NCI-H748 (cell line): Measurements from ENCODE around the gene PPP1R26.

Experiments used
- DNase-seq: peaks from one replicate; lab custom pipeline; 2025; ENCODE audit not compliant: unreplicated experiment; lab: John Stamatoyannopoulos, UW

The PPP1R26 gene

DNA sequence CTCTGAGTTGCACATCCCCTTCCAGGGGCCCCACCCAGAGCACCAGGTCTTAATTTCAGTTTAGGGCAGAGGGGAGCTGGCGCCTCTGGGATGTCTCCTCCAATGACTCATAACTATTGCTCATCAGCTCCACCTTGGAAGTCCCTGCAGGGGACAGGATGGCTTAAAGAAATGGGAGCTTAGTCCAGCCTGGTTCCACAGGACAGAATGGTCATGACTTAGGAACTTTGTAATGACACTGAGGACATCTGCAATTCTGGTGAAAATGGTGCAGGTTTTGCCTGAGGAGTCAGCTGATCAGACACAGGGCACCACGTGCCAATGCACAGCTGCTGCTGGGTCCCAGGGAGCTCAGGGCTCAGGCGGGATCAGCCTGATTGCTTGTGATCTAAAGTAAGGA, 16.4 kb upstream of the PPP1R26 start:
- no peak for DNase-seq

DNA sequence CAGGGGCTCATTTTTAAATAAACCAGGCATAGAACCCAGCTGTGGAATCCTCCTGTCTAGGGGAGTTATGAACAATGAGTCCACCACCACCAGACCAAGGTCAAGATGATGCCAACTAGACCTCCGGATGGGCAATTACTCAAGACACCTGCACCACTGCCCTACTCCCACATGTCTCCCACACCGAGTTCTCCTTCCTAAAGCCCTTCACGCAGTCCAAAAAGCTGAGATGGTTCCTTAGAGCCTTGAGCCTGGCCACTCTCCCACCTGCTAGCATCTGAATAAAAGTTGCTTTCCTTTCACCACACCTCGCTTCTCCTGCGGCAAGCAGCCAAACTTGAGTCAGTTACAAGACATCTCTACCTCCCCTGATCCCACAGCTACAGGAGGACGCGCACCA, 15.4 kb upstream of the PPP1R26 start:
- no peak for DNase-seq

DNA sequence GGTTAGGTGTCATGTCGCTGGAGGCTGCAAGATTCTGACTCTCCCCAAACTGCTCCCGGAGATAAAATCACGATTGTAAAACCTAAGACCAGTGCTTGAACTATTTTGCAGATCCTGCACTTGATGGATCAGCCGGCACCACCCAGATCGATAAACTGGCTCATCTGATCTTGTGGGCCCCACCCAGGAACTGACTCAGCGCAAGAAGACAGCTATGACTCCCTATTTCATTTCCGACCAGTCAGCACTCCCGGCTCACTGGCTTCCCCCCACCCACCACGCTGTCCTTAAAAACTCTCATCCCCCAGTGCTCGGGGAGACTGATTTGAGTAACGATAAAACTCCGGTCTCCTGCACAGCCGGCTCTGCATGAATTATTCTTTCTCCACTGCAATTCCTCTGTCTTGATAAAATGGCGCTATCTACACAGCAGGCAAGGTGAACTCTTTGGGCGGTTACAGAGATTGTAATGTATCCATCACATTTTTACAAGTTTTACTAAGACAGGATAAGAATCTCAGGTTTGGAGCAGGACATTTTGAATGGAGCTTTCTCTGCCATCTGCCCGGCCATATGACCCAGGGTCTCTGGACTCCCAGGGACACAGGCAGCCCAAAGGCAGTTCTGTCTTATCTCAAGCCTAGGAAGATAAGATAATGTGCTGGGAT, 10.6 kb upstream of the PPP1R26 start:
- DNase-seq, result no peak

DNA sequence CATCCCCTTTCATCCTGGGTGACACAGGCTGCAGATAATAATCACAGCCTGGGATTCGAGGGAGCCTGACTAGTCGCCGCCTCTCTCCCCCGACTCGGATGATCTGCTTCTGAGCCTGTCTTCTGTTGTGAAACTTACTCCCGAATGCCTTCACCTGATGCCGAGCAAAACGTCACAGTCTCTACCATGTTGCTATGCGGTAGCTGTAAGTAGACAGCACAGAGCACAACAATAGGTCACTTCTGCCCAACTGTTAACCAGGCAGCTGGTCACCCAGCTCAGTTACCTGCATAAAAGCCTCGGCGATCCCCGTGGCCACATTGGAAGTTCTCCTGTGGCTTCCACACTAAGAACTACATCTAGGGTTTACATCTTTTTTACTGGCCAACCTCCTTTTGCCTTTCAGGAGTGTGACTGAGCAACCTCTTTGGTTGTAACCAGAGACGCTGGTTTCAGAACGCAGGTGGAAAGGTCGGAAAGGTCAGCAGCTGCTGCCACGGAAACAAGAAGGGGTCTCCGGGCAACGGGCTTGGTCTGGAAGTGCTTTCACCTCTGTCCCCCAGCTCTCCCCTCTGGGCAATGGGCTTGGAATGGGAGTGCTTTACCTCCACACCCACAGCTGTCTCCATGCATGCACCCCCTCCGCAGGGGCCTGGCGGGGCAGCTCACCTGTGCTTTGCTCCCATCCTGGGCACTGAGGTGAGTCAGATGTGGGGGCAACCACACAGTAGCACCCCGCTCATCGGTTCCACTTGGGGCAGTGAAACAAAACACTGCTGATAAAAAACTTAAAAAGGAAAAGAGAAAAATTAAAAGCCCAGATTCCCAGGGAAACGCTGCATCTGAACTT, 7.6 kb upstream of the PPP1R26 start:
- DNase-seq, result peak; percentile 77

DNA sequence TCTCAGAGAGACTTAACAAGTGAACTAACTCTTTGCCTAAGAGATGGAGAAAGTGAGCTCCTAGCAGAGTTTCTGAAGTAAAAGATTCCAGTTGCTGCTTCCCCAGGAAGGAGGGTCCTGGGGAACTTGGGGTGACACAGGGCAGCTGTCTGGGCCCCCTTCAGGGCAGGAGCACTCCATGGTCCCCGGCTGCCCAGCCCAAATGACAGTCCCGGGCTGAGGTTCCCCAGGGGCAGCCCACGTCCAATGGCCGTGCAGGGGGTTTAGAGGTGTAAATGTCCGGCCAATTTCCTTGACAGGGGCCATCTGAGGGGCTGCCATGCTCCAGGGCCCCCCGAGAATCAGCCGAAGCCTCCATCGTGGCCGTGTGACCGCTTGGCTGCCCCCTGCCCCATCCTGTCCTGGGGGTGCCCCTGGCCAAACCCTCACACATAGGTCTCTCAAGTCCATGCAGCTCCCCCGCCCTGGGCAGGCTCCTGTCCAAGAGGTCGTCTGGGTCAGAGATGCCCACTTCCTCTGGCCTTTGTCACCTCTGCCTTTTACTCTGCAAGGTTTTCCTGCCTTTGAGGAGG, 5.5 kb upstream of the PPP1R26 start:
- DNase-seq, result no peak

DNA sequence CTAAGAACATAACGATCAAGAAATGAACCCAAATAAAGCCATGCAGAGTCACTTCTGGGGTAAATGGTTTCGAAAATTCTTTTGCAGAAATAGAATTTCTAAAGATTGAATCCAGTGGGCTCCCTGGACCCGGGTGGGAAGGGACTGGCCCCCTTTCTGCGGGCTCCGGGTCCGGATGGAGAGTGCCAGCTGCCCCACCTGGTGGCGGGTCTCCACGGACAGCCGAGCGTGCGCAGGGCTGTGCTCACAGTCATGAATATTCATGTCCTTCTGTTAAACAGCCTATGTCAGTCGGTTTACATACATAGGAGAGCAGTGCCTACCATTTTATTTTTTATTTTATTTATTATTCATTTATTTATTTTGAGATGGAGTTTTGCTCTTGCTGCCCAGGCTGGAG, 4.7 kb upstream of the PPP1R26 start:
- peak; percentile 57 for DNase-seq

DNA sequence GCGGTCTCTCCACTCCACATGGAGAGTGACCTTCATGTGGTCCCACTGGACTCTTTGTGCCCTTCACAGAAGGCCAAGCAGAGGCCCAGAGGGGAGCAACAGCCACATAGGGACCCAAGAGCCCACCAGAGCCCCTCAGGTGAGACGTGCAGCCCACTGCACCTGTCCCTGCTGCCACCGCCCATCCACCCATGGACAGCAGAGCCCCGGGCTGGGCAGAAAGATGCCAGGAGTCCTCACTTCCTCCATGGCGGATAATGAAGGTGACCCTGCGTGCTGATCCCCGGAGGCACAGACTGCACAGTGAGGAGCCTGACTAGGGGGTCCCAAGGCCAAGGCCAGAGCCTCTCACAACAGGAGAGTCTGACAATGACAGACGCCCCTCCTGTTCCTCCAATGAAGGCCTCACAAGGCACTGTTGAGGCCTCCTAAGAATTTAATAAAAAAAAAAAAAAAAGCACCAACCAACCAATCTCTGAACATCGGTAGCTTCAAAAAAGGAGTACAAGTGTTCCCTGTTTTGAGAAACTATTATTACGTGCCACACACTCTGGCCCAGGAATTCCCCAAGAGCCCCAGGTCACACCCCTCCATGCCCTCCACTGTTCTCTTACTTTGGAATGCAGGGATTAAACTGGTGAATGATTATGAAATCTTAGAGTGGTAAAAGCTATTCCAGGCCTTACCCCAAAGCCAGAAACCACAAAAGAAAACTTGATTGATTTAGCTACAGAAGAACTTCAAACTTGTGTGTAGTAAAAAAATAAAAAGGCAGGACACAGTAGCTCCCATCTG, 2.8 kb upstream of the PPP1R26 start:
- no peak for DNase-seq

DNA sequence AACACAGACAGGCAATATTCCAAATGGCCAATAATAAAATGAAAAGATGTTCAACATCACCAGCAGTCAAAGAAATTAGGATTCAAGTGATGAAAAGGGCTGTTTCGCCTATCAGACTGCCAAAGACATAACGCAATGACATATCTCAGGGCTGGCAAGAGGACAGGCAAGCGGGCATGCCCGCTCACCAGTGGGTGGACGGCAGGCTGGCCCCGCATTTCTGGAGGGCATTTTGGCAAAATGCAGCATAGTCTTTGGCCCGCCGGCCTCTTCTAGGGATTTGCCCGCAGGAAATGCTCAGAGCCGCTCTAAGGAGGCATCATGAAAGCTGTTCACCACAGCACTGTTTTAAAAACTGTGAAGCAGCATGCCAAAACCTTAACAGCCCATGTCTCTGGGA, 1.4 kb upstream of the PPP1R26 start:
- no peak for DNase-seq

DNA sequence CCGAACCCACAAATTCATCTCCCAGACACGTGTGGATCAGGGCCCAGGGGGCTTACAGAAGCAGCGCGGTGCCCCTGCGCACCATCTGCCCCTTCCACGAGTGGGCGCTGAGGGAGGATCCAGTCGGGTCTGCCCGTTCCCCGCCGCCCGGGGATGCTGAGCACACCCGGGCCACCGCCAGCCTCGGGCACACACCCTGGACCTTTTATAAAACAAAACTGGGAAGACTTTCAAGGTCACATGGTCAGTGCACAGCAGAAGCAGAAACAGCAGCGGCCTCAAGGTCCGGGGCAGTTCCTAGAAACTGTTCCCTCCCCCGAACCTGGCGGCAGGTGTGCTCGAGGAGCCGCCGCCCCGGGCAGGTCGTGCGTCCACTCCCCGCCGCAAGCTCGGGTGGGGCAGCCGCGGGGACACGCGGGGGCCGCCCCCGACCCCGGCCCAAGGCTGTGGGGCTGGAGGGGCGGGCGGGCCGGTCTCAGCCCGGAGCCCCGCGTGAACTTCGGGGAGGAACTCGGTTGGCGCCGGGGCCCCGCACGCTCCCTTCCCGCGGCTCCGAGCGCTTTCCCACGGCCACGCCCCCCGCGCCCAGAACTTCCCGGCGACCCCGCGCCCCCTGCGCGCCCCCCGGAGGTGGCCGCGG, 633 bp upstream of the PPP1R26 start:
- DNase-seq, result peak; percentile 63

DNA sequence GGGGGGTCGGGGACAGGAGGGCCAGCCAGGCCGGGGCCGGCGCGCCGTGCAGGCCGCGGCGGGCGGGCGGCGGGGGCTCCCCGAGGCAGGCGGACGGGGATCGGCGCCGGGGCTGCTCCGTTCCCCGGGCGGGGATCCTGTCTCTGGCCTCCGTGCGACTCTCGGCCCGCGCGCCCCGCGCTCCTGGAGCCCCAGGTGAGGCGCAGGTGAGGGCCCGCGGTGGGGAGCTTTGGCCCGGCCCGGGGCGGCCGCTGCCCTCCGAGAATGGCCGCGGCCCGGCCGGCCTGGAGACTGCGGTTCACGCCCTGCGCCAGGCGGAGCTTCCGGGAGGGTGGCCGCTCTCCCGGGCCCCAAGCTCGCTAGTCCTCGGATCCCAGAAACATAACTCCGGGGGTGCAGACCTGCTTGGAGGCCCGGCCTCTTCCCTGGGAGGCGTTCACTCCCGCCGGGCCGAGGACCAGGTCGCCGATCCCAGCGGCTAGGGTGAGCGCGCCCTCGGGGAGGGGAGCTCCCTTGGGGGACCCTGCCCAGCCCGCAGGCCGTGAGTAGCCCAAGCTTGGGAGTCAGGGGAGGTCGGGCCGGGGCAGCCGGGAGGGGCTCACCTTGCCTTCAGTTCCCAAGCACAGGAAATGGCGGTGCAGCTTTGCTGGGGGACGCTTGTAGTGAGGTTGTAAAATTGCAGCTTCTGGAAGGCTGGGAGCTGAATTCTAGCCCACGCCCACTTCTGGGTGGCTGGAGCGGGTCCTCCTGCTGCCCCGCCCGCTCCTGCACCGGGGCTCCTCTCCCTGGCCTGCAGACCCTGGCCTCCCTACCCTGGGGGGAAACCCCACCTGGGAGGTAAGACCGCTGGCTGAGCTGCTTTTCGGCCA, 723 bp downstream of the PPP1R26 start:
- peak; percentile 66 for DNase-seq

DNA sequence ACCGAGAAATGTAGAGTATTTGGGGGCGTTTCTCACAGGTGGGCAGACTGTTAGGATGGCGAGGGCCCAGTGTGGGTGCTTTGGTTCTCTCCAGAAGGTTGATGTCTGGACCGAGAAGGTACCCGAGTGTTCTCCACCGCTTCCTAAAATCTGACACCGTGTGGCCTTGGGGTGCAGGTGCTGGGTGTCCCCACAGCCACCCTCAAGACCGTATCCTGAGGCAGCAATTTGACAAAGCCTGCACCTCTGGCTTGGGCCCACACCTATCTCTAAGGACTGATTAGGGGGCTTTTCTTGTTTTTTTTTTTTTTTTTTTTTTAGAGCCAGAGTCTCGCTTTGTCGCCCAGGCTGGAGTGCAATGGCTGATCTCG, 1.3 kb downstream of the PPP1R26 start:
- no peak for DNase-seq

DNA sequence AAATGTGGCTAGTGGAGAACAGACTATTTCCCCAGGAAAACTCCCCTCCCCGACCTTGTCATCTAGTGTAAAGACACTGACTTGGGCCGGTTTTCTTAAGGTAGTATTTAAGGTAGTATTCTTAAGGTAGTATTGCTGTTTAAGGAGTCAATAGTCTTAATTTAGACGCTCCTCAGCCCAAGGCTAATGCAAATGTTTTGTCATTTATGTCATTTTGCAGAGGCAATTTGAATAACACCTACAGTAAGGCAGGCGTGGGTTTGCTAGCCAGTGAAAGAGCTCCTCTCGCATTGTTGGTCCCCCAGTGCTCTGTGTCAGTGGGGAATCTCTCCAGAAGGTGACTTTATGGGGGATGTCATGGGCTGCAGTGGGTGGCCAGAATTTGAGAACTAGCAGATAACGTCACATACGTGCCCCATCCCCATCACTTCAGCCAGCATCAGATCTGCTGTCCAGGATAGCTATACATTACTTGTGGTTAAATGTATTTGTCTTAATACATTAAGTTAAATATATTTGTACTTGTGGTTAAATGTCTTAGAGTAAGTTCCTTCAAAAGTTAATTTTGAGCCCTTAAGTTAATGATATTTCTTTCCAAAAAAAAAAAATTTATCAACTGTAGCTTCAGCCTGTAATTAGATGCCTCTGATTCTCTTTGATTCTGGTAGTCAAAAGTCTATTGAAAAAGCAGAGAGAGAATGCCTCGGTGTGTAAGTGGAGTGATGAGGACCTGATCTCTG, 2.6 kb downstream of the PPP1R26 start:
- no peak for DNase-seq

DNA sequence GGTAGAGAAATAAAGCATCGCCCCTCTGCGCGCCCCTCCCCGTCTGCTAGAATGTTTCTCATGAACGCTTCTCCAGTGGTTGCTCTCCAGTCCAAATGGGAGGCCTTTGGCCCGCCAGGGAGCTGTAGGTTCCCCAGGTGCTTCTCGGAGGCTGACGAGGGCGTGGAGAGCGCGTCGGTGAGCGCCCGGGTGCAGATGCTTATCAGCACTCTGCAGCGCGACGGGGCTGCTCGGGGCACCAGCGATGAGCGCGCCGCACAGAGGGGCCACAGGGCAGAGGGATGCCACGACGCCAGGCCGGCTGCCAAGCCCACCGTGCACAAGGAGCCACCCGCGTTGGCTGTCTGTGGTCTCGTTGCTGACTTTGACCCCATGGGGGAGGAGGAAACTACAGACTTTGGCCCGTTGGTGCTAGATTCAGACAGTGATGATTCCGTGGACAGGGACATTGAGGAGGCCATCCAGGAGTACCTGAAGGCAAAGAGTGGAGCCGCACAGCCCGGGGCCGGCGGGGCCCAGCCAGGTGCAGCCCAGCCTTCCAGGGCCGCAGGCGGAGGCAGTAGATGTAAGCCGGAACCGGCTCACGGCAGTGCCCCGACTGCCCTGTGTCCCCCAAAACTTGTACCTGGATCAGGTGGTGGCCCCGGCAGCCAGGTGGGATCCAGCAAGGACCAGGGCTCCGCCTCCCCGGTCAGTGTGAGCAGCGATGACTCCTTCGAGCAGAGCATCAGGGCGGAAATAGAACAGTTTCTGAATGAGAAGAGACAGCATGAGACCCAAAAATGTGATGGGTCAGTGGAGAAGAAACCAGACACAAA, 5.1 kb downstream of the PPP1R26 start:
- no peak for DNase-seq

DNA sequence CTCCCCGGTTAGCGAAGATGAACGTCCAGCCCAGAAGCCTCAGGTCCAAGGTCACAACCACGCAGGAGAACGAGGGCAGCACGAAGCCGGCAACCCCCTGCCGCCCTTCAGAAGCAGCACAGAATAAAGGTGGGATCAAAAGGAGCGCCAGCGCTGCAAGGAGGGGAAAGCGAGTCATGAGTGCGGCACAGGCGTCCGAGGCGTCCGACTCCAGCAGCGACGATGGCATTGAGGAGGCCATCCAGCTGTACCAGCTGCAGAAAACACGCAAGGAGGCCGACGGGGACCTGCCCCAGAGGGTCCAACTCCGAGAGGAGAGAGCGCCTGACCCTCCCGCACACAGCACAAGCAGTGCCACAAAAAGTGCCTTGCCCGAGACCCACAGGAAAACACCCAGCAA, 5.8 kb downstream of the PPP1R26 start:
- DNase-seq, result no peak

DNA sequence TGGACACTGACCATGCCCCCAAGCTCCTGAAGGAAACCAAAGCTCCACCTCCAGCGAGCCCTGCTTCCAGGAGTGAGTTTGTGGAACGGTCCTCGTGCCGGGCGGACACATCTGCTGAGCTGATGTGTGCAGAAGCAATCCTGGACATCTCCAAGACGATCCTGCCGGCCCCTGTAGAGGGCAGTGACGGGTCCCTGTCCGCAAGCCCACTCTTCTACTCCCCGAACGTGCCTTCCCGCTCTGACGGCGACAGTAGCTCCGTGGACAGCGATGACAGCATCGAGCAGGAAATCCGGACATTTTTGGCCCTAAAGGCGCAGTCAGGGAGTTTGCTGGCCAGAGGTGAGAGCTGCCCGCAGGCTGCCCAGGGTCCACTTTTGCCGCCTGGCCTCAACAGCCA, 6.2 kb downstream of the PPP1R26 start:
- DNase-seq, result no peak

DNA sequence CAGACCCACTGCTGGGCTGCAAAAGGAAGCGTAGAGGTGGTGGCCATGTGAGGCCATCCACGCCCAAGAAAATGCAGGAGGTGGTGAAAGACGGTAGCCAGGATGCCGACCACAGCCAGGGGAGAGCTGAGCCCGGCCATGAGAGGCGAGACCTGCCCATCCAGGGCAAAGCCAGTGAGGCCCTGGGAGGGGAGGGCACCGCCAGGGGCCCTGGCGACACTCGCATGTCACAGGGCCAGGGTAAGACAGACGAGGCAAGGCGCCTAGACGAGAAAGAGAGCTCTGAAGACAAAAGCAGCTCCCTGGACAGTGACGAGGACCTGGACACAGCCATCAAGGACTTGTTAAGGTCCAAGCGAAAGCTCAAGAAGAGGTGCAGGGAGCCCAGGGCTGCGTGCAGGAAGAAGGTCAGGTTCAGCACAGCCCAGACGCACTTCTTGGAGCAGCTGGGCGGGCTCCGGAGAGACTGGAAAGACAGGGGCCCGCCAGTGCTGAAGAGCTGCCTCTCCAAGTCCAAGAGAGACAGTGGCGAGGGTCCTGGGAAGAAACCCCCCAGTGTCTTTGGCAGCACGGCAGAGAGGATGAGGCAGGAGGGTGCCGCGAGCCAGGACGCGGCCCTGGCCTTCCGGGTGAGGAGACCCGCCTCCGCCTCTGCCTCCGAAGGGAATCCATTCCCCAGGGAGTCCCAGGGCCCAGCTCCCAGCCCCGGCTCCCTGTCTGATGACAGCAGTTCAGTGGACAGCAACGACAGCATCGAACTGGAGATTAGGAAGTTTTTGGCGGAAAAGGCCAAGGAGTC, 6.9 kb downstream of the PPP1R26 start:
- DNase-seq, result no peak

DNA sequence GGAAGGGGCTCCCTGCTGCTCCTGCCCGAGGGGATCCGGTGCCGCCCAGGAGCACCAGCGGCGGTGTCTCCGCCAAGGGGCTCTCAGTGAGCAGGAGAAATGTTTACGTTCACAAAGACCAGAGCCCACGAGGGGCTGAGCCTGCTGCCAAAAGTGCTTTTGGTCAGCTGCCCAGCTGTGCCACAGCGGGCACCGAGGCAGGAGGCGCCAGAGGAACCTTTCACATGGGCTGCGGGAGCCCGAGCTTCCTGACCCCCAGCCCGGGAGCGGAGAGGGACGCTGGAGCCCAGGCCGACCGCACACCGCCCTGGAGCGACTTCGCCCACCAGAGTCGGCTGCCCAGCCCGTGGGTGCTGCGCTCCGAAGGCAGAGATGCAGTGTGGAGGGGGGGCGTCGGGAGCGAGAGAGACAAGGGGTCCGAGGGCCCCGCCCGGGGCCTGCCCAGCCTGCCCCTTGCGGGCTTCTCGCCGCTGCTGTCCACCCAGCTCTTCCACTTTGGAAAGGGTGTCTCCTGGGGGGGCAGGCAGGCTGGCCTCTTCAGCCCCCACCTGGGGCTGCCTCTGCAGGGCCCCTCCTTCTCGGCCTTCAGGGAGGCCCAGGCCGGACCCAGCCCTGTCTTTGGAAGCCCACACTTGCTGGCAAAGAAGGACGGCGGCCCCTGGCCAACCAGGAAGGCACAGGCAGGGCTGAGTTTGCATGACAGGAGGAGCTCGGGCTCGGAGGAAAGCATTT, 7.9 kb downstream of the PPP1R26 start:
- no peak for DNase-seq
